ENCODE results near the gene DRC3.
"Not testable (repeated sequence)": the region's sequence is repeated elsewhere in the genome, so short reads cannot be mapped to it uniquely, and the experiment has no call there.

The DRC3 gene

DNA sequence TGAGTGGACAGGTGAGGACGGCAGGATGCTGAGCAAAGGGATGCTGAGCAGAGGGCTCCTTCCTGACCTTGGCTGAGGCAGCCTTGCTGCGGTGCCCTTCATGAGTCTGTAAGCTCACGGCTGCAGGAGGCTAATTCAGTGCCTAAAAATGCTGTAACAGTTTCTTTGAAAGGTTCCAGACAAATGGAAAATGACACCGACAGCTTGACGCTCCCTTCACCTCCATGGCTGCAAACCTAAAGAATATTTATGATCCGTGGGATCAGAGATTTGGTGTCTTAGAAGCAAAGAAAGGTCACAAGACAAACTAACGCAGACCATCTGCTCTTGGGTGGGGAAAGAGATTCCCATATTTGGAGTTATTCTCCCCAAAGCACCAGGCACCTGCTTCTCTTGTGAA is 28.4 kb upstream of the DRC3 start:
- Histone ChIP-seq H3K9me3 (ENCODE audit: control insufficient read depth, insufficient read depth, low read length) (no peaks in the 10 kb centered on the region), H3K4me3 (ENCODE audit: low read depth, low read length) (no peak overlapping the region), H3K27me3 (ENCODE audit: control insufficient read depth, insufficient read depth, low read length) (no peaks in the 10 kb centered on the region), H3K36me3 (ENCODE audit: control insufficient read depth, insufficient read depth, low read length) (no peaks in the 10 kb centered on the region), H3K4me1 (ENCODE audit: control insufficient read depth, insufficient read depth, low read length) (peaks cover 22% of the 10 kb centered on the region), H3K9ac (ENCODE audit: low read depth, low read length) (no peak overlapping the region)

DNA sequence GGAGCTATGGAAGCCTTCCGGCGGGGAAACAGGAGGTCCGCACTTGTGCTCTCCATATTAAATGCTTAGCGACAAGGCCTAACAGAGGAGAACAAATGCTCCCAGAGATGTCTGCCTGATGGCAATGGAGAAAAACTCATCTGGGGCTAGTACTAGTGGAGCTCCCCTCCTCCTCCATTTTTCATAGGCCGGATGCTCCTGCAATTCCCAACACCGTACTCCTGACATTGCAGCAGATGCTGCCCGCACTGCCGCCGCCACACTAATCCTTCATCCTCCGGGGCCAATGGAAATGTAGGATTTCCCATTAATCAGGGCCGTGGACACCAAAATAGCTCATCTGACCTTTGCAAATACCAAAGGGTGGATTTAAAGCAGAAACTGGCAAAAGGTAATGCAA is 27.9 kb upstream of the DRC3 start:
- Histone ChIP-seq H3K4me1 (ENCODE audit: control insufficient read depth, insufficient read depth, low read length) (peaks cover 22% of the 10 kb centered on the region), H3K36me3 (ENCODE audit: control insufficient read depth, insufficient read depth, low read length) (no peaks in the 10 kb centered on the region), H3K9me3 (ENCODE audit: control insufficient read depth, insufficient read depth, low read length) (no peaks in the 10 kb centered on the region), H3K9ac (ENCODE audit: low read depth, low read length) (no peak overlapping the region), H3K27me3 (ENCODE audit: control insufficient read depth, insufficient read depth, low read length) (no peaks in the 10 kb centered on the region), H3K4me3 (ENCODE audit: low read depth, low read length) (no peak overlapping the region)

DNA sequence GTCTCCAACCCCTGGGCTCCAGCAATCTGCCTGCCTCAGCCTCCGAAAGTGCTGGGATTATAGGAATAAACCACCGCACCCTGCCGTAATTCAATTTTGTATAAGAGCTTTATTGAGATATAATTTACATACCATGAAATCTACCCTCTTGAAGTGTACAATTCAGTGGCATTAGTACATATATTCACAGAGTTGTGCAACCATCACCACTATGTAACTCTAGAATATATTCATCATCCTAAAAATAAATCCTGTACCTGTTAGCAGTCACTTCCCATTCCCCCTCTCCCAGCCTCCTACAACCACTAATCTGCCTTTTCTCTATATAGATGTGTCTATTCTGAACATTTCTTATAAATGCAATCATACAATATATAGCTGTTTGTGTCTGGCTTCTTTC is 26.6 kb upstream of the DRC3 start:
- Histone ChIP-seq H3K9ac (ENCODE audit: low read depth, low read length) (no peak overlapping the region), H3K4me1 (ENCODE audit: control insufficient read depth, insufficient read depth, low read length) (peaks cover 15% of the 10 kb centered on the region)

DNA sequence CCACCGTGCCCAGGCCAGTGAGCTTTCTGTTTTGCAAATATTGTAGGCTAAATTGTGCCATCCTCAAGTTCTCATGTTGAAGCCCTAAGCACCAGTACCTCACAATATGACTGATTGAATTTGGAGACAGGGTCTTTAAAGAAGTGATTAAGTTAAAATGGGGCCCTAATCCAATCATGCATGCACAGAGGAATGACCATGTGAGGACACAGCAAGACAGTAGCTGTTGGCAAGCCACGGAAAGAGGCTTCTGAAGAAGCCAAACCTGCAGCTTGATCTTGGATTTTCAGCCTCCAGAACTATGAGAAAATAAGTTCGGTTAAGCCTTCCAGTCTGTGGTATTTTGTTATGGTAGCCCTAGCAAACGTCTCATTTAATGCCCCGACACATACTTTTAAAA is 25.4 kb upstream of the DRC3 start:
- Histone ChIP-seq H3K9me3 (ENCODE audit: control insufficient read depth, insufficient read depth, low read length) (no peaks in the 10 kb centered on the region), H3K27me3 (ENCODE audit: control insufficient read depth, insufficient read depth, low read length) (no peaks in the 10 kb centered on the region), H3K4me3 (ENCODE audit: low read depth, low read length) (no peak overlapping the region), H3K36me3 (ENCODE audit: control insufficient read depth, insufficient read depth, low read length) (no peaks in the 10 kb centered on the region), H3K9ac (ENCODE audit: low read depth, low read length) (no peak overlapping the region), H3K4me1 (ENCODE audit: control insufficient read depth, insufficient read depth, low read length) (peaks cover 20% of the 10 kb centered on the region)

More for the DNA sequence above, 26.6 kb upstream of the DRC3 start:
- no peaks in the 10 kb centered on the region for H3K36me3 ChIP-seq (ENCODE audit: control insufficient read depth, insufficient read depth, low read length)
- no peaks in the 10 kb centered on the region for H3K9me3 ChIP-seq (ENCODE audit: control insufficient read depth, insufficient read depth, low read length)
- H3K4me3 ChIP-seq (ENCODE audit: low read depth, low read length): no peak overlapping the region
- H3K27me3 ChIP-seq (ENCODE audit: control insufficient read depth, insufficient read depth, low read length): no peaks in the 10 kb centered on the region

DNA sequence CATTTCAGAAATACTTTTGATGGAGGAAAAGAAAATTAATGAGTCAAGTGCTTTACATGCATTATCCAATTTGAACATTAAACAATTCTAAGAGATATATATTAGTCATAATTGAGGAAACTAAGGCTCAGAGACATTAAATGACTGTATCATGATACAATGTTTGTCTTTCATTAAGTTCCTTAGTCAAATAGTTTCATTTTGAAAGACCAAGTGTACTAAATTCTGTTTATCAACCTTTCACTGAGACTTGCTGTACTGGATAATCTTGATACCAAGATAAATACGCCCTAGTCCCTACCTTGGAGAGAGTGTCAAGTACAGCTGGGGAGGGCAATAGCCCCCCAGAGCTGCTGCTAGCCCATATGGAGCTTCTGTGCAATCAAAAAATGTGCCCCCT is 24.7 kb upstream of the DRC3 start:
- no peak overlapping the region for H3K4me3 ChIP-seq (ENCODE audit: low read depth, low read length)
- no peaks in the 10 kb centered on the region for H3K9me3 ChIP-seq (ENCODE audit: control insufficient read depth, insufficient read depth, low read length)
- H3K4me1 ChIP-seq (ENCODE audit: control insufficient read depth, insufficient read depth, low read length): peaks cover 15% of the 10 kb centered on the region
- no peaks in the 10 kb centered on the region for H3K27me3 ChIP-seq (ENCODE audit: control insufficient read depth, insufficient read depth, low read length)
- no peak overlapping the region for H3K9ac ChIP-seq (ENCODE audit: low read depth, low read length)
- H3K36me3 ChIP-seq (ENCODE audit: control insufficient read depth, insufficient read depth, low read length): no peaks in the 10 kb centered on the region

DNA sequence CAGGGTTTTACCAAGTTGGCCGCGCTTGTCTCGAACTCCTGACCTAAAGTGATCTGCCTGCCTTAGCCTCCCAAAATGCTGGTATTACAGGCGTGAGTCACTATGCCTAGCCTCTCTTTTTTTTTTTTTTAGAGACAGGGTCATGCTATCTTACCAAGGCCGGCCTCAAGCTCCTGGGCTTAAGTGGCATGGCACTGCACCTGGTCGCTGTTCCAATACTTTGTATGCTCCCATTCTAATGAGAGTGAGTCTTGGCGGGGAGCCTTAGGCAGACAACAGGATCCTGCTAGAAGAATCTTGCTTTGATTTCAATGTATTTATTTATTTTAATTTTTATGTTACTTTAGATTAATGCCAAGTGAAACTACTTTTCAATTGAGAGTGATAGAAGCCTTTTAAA is 22.3 kb upstream of the DRC3 start:
- H3K36me3 ChIP-seq (ENCODE audit: control insufficient read depth, insufficient read depth, low read length): no peaks in the 10 kb centered on the region
- H3K9me3 ChIP-seq (ENCODE audit: control insufficient read depth, insufficient read depth, low read length): no peaks in the 10 kb centered on the region
- no peaks in the 10 kb centered on the region for H3K27me3 ChIP-seq (ENCODE audit: control insufficient read depth, insufficient read depth, low read length)
- peaks cover 8% of the 10 kb centered on the region for H3K4me1 ChIP-seq (ENCODE audit: control insufficient read depth, insufficient read depth, low read length)
- no peak overlapping the region for H3K9ac ChIP-seq (ENCODE audit: low read depth, low read length)
- no peak overlapping the region for H3K4me3 ChIP-seq (ENCODE audit: low read depth, low read length)

DNA sequence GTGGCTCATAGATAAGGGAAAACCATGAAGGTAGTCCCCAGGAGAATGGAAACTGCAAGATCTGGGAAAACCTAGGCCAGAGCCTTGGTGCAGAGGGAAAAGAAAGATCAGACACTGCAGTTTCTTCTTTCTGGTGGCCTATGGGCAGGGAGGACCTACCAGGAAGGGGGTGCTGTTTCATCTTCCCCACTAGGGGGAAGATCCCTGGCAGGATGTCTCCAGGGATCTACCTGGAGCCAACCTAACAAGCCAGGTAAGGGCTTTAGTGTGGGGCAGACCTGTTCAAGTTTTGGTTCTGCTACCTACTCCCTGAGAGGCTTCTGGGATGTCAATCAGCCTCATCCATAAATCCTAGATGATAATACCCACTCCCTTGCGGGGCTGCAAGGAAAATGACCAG is 21.9 kb upstream of the DRC3 start:
- H3K4me3 ChIP-seq (ENCODE audit: low read depth, low read length): no peak overlapping the region
- peaks cover 8% of the 10 kb centered on the region for H3K4me1 ChIP-seq (ENCODE audit: control insufficient read depth, insufficient read depth, low read length)
- no peaks in the 10 kb centered on the region for H3K9me3 ChIP-seq (ENCODE audit: control insufficient read depth, insufficient read depth, low read length)
- H3K36me3 ChIP-seq (ENCODE audit: control insufficient read depth, insufficient read depth, low read length): no peaks in the 10 kb centered on the region
- H3K27me3 ChIP-seq (ENCODE audit: control insufficient read depth, insufficient read depth, low read length): no peaks in the 10 kb centered on the region
- no peak overlapping the region for H3K9ac ChIP-seq (ENCODE audit: low read depth, low read length)

DNA sequence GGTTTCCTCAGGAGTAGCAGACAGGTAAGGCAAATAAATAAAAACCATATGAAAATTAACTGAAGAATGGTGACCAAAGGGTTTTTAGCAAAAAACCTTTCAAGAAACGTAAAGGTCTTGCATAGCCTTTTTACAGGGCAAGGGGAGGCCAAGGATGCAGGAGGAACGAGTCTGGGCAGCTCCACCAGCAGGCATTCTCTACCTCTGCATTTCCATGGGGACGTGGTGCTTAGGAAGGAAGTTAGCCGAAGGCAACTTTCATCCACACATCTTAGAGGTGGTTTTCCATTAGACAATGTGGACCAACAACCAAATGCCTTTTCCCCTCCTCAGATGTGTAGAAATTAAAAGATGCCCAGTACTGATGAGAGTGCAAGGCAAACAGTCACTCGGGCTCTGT is 21.1 kb upstream of the DRC3 start:
- Histone ChIP-seq H3K9me3 (ENCODE audit: control insufficient read depth, insufficient read depth, low read length) (no peaks in the 10 kb centered on the region), H3K9ac (ENCODE audit: low read depth, low read length) (no peak overlapping the region), H3K4me3 (ENCODE audit: low read depth, low read length) (no peak overlapping the region), H3K4me1 (ENCODE audit: control insufficient read depth, insufficient read depth, low read length) (peaks cover 8% of the 10 kb centered on the region), H3K36me3 (ENCODE audit: control insufficient read depth, insufficient read depth, low read length) (no peaks in the 10 kb centered on the region), H3K27me3 (ENCODE audit: control insufficient read depth, insufficient read depth, low read length) (no peaks in the 10 kb centered on the region)

DNA sequence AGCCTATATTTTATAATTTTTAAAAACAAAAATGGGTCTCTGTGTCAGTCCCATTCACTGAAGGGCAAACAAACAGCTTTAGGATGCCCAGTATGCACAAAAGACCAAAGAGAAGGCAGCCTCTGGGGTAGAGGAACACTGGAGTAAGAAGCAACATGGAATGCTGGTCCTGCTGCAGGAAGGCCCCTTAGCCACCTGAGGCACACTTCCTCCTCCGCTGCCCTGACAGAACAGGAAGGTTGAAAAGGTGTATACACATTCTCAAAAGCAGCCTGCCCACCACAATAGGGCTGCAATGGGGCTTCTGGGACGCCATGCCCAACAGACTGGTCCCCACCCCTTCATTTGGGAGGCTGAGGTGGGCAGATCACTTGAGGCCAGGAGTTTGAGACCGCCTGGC is 20.0 kb upstream of the DRC3 start:
- Histone ChIP-seq H3K4me1 (ENCODE audit: control insufficient read depth, insufficient read depth, low read length) (peaks cover 8% of the 10 kb centered on the region), H3K9me3 (ENCODE audit: control insufficient read depth, insufficient read depth, low read length) (no peaks in the 10 kb centered on the region), H3K36me3 (ENCODE audit: control insufficient read depth, insufficient read depth, low read length) (no peaks in the 10 kb centered on the region)

DNA sequence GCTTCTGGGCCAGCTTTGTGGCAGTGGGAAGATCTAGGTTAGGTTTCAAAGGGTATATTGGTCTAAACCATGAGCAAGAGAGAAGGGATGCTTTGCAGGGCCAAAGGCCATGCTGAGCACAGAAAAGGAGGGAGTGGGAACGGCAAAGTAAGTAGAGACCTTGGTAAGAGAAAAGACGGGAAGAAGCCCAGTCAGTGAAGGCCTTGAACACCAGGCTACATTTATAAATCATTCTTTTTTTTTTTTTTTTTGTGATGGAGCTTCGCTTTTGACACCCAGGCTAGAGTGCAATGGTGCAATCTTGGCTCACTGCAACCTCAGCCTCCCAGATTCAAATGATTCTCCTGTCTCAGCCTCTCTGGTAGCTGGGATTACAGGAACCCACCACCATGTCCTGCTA is 18.6 kb upstream of the DRC3 start:
- peaks cover 15% of the 10 kb centered on the region for H3K4me1 ChIP-seq (ENCODE audit: control insufficient read depth, insufficient read depth, low read length)
- H3K4me3 ChIP-seq (ENCODE audit: low read depth, low read length): no peak overlapping the region
- H3K9ac ChIP-seq (ENCODE audit: low read depth, low read length): no peak overlapping the region
- no peaks in the 10 kb centered on the region for H3K36me3 ChIP-seq (ENCODE audit: control insufficient read depth, insufficient read depth, low read length)
- H3K9me3 ChIP-seq (ENCODE audit: control insufficient read depth, insufficient read depth, low read length): no peaks in the 10 kb centered on the region
- H3K27me3 ChIP-seq (ENCODE audit: control insufficient read depth, insufficient read depth, low read length): no peaks in the 10 kb centered on the region

More for the DNA sequence above, 20.0 kb upstream of the DRC3 start:
- H3K4me3 ChIP-seq (ENCODE audit: low read depth, low read length): no peak overlapping the region
- H3K9ac ChIP-seq (ENCODE audit: low read depth, low read length): no peak overlapping the region
- H3K27me3 ChIP-seq (ENCODE audit: control insufficient read depth, insufficient read depth, low read length): no peaks in the 10 kb centered on the region

DNA sequence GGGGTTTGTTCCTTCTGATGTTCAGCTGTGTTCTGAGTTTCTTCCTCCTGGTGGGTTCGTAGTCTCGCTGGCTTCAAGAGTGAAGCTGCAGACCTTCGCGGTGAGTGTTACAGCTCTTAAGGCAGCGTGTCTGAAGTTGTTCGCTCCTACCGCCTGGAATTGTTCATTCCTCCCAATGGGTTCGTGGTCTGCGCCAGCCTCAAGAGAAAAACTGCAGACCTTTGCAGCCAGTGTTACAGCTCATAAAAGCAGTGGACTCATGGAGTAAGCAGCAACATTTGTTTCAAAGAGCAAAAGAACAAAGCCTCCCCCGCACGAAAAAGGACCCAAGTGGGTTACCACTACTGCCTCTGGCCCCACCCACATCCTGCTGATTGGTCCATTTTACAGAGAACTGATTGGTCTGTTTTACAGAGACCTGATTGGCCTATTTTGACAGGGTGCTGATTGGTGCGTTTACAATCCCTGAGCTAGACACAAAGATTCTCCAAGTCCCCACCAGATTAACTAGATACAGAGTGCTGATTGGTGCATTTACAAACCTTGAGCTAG is 16.8 kb upstream of the DRC3 start:
- not testable (repeated sequence) for H3K4me3 ChIP-seq (ENCODE audit: low read depth, low read length); H3K27me3 ChIP-seq (ENCODE audit: control insufficient read depth, insufficient read depth, low read length); H3K9ac ChIP-seq (ENCODE audit: low read depth, low read length); H3K9me3 ChIP-seq (ENCODE audit: control insufficient read depth, insufficient read depth, low read length); H3K36me3 ChIP-seq (ENCODE audit: control insufficient read depth, insufficient read depth, low read length)
- H3K4me1 ChIP-seq (ENCODE audit: control insufficient read depth, insufficient read depth, low read length): peaks cover 15% of the 10 kb centered on the region

DNA sequence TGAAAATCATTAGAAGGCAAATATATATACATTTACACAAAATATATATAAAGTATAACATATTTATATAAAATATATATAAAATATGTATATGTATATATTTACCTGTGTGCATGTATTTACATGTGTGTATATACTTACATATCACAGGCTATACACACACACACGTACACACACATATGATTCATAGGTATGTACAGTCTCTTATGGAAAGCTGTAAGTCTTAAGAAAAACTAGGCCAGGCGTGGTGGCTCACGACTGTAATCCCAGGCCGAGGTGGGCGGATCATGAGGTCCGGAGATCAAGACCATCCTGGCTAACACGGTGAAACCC is 15.1 kb upstream of the DRC3 start:
- Histone ChIP-seq H3K9ac (ENCODE audit: low read depth, low read length) (no peak overlapping the region), H3K27me3 (ENCODE audit: control insufficient read depth, insufficient read depth, low read length) (no peaks in the 10 kb centered on the region), H3K36me3 (ENCODE audit: control insufficient read depth, insufficient read depth, low read length) (no peaks in the 10 kb centered on the region), H3K9me3 (ENCODE audit: control insufficient read depth, insufficient read depth, low read length) (no peaks in the 10 kb centered on the region), H3K4me3 (ENCODE audit: low read depth, low read length) (no peak overlapping the region), H3K4me1 (ENCODE audit: control insufficient read depth, insufficient read depth, low read length) (peaks cover 6% of the 10 kb centered on the region)

DNA sequence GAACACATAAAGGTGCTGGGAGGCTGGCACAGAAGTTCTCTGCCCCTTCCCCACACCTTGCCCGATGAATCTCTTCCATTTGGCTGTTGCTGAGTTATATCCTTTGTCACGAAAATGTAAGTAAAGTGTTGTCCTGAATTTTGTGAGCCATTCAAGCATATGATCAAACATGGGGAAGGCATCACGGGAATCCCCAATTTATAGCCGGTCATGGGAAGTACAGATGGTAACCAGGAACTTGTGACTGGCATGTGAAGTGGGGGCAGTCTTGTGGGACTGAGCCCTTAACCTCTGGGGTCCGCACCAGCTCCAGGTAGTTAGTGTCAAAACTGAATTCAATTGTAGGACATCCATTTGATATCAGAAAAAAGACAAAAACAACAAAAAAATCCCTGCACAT is 13.7 kb upstream of the DRC3 start:
- no peak overlapping the region for H3K9ac ChIP-seq (ENCODE audit: low read depth, low read length)
- H3K4me3 ChIP-seq (ENCODE audit: low read depth, low read length): no peak overlapping the region
- peaks cover 6% of the 10 kb centered on the region for H3K4me1 ChIP-seq (ENCODE audit: control insufficient read depth, insufficient read depth, low read length)
- H3K9me3 ChIP-seq (ENCODE audit: control insufficient read depth, insufficient read depth, low read length): no peaks in the 10 kb centered on the region
- no peaks in the 10 kb centered on the region for H3K36me3 ChIP-seq (ENCODE audit: control insufficient read depth, insufficient read depth, low read length)
- no peaks in the 10 kb centered on the region for H3K27me3 ChIP-seq (ENCODE audit: control insufficient read depth, insufficient read depth, low read length)
